ENCODE measurements around the gene PNKP. TPM values are rescaled to one million over a fixed set of nuclear protein-coding genes. Genes with fewer than 3 reads are reported as not detected.

Gene PNKP
- total RNA-seq, 1 experiment from 2014 or later: 146 TPM

DNA sequence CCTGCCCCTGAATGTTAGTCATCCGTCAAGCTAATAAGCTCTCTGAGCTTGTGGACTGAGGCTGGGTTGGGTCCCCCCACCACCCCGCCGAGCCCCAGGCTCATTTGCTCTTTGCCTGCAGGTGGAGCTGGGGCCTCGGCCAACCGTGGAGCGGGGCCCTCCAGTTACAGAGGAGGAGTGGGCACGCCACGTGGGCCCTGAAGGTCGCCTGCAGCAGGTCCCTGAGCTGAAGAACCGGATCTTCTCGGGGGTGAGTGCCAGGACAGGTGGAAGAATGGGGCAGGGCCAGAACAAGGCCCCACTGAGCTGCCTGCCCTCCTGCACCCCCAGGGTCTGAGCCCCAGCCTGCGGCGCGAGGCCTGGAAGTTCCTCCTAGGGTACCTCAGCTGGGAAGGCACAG lies 15.3 kb upstream of the PNKP start (continued):
- TF ChIP-seq, protein P1, sequence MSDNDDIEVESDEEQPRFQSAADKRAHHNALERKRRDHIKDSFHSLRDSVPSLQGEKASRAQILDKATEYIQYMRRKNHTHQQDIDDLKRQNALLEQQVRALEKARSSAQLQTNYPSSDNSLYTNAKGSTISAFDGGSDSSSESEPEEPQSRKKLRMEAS (CRISPR knock-in tag; IDR thresholded peaks at IDR 0.05): no peak
- TF ChIP-seq, protein P2, sequence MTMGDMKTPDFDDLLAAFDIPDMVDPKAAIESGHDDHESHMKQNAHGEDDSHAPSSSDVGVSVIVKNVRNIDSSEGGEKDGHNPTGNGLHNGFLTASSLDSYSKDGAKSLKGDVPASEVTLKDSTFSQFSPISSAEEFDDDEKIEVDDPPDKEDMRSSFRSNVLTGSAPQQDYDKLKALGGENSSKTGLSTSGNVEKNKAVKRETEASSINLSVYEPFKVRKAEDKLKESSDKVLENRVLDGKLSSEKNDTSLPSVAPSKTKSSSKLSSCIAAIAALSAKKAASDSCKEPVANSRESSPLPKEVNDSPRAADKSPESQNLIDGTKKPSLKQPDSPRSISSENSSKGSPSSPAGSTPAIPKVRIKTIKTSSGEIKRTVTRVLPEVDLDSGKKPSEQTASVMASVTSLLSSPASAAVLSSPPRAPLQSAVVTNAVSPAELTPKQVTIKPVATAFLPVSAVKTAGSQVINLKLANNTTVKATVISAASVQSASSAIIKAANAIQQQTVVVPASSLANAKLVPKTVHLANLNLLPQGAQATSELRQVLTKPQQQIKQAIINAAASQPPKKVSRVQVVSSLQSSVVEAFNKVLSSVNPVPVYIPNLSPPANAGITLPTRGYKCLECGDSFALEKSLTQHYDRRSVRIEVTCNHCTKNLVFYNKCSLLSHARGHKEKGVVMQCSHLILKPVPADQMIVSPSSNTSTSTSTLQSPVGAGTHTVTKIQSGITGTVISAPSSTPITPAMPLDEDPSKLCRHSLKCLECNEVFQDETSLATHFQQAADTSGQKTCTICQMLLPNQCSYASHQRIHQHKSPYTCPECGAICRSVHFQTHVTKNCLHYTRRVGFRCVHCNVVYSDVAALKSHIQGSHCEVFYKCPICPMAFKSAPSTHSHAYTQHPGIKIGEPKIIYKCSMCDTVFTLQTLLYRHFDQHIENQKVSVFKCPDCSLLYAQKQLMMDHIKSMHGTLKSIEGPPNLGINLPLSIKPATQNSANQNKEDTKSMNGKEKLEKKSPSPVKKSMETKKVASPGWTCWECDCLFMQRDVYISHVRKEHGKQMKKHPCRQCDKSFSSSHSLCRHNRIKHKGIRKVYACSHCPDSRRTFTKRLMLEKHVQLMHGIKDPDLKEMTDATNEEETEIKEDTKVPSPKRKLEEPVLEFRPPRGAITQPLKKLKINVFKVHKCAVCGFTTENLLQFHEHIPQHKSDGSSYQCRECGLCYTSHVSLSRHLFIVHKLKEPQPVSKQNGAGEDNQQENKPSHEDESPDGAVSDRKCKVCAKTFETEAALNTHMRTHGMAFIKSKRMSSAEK (CRISPR knock-in tag; IDR thresholded peaks at IDR 0.05; ENCODE audit: borderline replicate concordance): no peak
- no peak for TF ChIP-seq HMGA2 (CRISPR knock-in tag; IDR thresholded peaks at IDR 0.05)
- no peak for TF ChIP-seq NR1H2 (CRISPR knock-in tag; IDR thresholded peaks at IDR 0.05)
- TF ChIP-seq ZNF423 (CRISPR knock-in tag; IDR thresholded peaks at IDR 0.05): no peak
- no peak for TF ChIP-seq RORB (CRISPR knock-in tag; IDR thresholded peaks at IDR 0.05)
- TF ChIP-seq ZNF317 (CRISPR knock-in tag; IDR thresholded peaks at IDR 0.05; ENCODE audit: borderline replicate concordance, low read depth): no peak
- TF ChIP-seq, protein P3, sequence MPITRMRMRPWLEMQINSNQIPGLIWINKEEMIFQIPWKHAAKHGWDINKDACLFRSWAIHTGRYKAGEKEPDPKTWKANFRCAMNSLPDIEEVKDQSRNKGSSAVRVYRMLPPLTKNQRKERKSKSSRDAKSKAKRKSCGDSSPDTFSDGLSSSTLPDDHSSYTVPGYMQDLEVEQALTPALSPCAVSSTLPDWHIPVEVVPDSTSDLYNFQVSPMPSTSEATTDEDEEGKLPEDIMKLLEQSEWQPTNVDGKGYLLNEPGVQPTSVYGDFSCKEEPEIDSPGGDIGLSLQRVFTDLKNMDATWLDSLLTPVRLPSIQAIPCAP (CRISPR knock-in tag; IDR thresholded peaks at IDR 0.05): no peak
- no peak for TF ChIP-seq TEAD4 (CRISPR knock-in tag; IDR thresholded peaks at IDR 0.05)
- TF ChIP-seq, protein P4, sequence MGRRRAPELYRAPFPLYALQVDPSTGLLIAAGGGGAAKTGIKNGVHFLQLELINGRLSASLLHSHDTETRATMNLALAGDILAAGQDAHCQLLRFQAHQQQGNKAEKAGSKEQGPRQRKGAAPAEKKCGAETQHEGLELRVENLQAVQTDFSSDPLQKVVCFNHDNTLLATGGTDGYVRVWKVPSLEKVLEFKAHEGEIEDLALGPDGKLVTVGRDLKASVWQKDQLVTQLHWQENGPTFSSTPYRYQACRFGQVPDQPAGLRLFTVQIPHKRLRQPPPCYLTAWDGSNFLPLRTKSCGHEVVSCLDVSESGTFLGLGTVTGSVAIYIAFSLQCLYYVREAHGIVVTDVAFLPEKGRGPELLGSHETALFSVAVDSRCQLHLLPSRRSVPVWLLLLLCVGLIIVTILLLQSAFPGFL (CRISPR knock-in tag; IDR thresholded peaks at IDR 0.05; ENCODE audit: borderline replicate concordance): no peak
- TF ChIP-seq NFE2L1 (CRISPR knock-in tag; IDR thresholded peaks at IDR 0.05): no peak
- no peak for TF ChIP-seq SP1 (CRISPR knock-in tag; conservative IDR thresholded peaks at IDR 0.05)
- TF ChIP-seq ATF1 (CRISPR knock-in tag; IDR thresholded peaks at IDR 0.05): no peak
- TF ChIP-seq PRRX2 (CRISPR knock-in tag; IDR thresholded peaks at IDR 0.05): no peak

DNA sequence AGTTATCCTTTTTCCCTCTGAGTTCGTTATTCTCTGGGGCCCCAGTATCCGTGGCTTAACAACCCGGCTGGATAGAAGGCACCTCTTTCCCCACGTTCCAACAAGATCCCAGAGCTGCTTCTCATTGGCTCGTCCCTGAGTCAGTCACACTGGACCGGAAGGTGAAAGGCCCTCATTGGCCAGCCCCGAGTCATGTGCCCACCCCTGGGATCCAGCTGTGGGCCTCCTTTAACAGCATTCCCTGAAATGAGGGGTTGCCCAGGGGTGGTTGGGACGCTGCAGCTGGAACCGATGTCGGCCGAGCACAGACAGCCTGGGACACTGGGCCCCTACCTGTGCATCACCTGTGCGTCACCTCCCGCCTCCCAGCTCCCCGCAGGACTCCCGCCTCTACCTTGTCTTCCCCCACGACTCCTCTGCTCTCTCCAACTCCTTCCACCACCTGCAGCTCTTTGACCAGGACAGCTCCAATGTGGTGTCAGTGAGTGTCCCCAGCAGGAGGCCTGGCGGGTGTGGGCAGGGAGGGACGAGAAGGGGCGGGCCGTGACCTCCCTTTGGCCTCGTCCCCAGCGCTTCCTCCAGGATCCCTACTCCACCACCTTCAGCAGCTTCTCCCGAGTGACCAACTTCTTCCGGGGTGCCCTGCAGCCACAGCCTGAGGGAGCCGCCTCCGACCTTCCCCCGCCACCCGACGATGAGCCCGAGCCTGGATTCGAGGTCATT lies 14.5 kb upstream of the PNKP start:
- peak; percentile 63 for DNase-seq (ENCODE audit: low spot score)
- no peaks in the 10 kb centered on the region for H3K27me3 Mint-ChIP-seq (ENCODE audit: low read depth)
- TF ChIP-seq JUN (CRISPR knock-in tag; IDR thresholded peaks at IDR 0.05) (no peak), NFYB (CRISPR knock-in tag; conservative IDR thresholded peaks at IDR 0.05; ENCODE audit: low read depth) (peak; percentile 68)
- TF ChIP-seq, protein P5, sequence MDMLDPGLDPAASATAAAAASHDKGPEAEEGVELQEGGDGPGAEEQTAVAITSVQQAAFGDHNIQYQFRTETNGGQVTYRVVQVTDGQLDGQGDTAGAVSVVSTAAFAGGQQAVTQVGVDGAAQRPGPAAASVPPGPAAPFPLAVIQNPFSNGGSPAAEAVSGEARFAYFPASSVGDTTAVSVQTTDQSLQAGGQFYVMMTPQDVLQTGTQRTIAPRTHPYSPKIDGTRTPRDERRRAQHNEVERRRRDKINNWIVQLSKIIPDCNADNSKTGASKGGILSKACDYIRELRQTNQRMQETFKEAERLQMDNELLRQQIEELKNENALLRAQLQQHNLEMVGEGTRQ (CRISPR knock-in tag; IDR thresholded peaks at IDR 0.05): peak; percentile 85
- TF ChIP-seq, protein P6, sequence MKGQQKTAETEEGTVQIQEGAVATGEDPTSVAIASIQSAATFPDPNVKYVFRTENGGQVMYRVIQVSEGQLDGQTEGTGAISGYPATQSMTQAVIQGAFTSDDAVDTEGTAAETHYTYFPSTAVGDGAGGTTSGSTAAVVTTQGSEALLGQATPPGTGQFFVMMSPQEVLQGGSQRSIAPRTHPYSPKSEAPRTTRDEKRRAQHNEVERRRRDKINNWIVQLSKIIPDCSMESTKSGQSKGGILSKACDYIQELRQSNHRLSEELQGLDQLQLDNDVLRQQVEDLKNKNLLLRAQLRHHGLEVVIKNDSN (CRISPR knock-in tag; IDR thresholded peaks at IDR 0.05): peak; percentile 57; the same call in 1 of the 2 replicates
- no peak for ATAC-seq
- POLR2A ChIA-PET: no interaction called here
- H3K9me3 Mint-ChIP-seq: no peaks in the 10 kb centered on the region
- no peak overlapping the region for H3K27ac Mint-ChIP-seq
- CTCF ChIA-PET: interaction anchor here (0.7 to 2.8 kb wide), 3 partner anchors 8 to 17 kb away, joined by 3 to 11 read pairs (median 4); no protein-coding TSS in a partner anchor
- H3K4me3 Mint-ChIP-seq: no peak overlapping the region
- peaks cover 61% of the 10 kb centered on the region for H3K36me3 Mint-ChIP-seq
- H3K4me1 Mint-ChIP-seq: peaks cover 14% of the 10 kb centered on the region
